ENCODE measurements around the gene FGF3. TPM values are rescaled to one million over a fixed set of nuclear protein-coding genes. Genes with fewer than 3 reads are reported as not detected.

FGF3 gene
- total and polyA plus RNA-seq, 11 donors, result not detected

DNA sequence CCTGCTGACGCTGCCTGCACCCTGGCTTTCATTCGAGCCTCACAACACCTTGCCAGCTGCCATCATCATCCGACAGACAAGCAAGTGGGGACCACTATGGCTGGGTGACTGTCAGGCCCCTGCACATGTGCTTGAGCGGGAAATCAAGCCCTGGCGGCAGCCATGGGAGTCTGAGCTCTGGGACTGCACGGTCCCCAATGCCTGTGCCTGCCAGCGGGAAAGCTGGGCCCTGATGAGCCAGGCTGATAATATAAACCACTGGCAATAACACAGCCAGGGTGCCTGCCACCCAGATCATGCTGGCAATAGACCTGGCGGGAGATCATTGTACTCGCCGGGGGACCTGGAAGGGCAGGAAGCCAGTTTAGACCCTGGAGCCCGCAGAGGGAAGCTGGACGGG, 2.5 kb downstream of the FGF3 start:
- ATAC-seq, result no peak
- 19 to 33% (median 26%) methylated on average over 10 to 12 of the region's 12 CpGs for WGBS, 4 donors
- Histone ChIP-seq H3K4me3 (no peak overlapping the region), H3K9me3 (no peaks in the 10 kb centered on the region), H3K36me3 (no peaks in the 10 kb centered on the region), H3K4me1 (peaks cover 0 to 23% (median 5%) of the 10 kb centered on the region in 12 donors), H3K27me3 (peaks cover 32 to 83% (median 56%) of the 10 kb centered on the region in 9 donors), H3K27ac (no peak overlapping the region)
- TF ChIP-seq, protein P1, sequence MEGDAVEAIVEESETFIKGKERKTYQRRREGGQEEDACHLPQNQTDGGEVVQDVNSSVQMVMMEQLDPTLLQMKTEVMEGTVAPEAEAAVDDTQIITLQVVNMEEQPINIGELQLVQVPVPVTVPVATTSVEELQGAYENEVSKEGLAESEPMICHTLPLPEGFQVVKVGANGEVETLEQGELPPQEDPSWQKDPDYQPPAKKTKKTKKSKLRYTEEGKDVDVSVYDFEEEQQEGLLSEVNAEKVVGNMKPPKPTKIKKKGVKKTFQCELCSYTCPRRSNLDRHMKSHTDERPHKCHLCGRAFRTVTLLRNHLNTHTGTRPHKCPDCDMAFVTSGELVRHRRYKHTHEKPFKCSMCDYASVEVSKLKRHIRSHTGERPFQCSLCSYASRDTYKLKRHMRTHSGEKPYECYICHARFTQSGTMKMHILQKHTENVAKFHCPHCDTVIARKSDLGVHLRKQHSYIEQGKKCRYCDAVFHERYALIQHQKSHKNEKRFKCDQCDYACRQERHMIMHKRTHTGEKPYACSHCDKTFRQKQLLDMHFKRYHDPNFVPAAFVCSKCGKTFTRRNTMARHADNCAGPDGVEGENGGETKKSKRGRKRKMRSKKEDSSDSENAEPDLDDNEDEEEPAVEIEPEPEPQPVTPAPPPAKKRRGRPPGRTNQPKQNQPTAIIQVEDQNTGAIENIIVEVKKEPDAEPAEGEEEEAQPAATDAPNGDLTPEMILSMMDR (IDR thresholded peaks at IDR 0.05), result no peak
- intact Hi-C loops (cut with DNase I), result loop anchor here in 1 of 10 donors (5.0 kb wide), 1 partner anchor 404 kb away; no protein-coding TSS in a partner anchor
- no peak for DNase-seq

DNA sequence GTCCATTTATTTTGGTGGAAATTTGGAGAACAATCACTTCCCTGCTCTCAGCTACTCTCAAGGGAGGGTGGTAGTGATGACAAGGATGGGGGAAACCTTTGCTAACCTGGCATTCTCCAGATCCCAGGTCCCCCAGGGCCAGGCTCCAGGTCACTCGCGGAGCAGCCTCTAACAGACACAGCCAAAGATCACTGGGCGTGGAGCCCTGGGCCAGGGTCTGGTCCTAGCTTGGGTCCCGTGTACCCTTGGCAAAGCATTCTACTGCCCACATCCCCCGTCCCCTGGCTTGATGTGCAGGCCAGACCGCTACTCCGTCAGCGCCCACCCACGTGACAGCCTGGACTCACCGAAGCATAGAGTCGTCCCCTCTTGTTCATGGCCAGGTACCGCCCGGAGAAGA, 3.2 kb downstream of the FGF3 start:
- no peak overlapping the region for H3K27ac ChIP-seq
- no peak overlapping the region for H3K4me3 ChIP-seq
- no peaks in the 10 kb centered on the region for H3K9me3 ChIP-seq
- ATAC-seq, result no peak
- intact Hi-C loops (cut with DNase I), result loop anchor here in 1 of 10 donors (5.0 kb wide), 1 partner anchor 404 kb away; no protein-coding TSS in a partner anchor
- no peak for DNase-seq
- H3K27me3 ChIP-seq, result peaks cover 30 to 81% (median 56%) of the 10 kb centered on the region in 9 donors
- no peak for TF ChIP-seq POLR2A (IDR thresholded peaks at IDR 0.05)
- TF ChIP-seq, protein P1 (IDR thresholded peaks at IDR 0.05), result no peak
- no peaks in the 10 kb centered on the region for H3K36me3 ChIP-seq
- 83 to 88% (median 85%) methylated on average over 11 to 13 of the region's 13 CpGs for WGBS, 4 donors
- peaks cover 0 to 23% (median 5%) of the 10 kb centered on the region in 12 donors for H3K4me1 ChIP-seq

DNA sequence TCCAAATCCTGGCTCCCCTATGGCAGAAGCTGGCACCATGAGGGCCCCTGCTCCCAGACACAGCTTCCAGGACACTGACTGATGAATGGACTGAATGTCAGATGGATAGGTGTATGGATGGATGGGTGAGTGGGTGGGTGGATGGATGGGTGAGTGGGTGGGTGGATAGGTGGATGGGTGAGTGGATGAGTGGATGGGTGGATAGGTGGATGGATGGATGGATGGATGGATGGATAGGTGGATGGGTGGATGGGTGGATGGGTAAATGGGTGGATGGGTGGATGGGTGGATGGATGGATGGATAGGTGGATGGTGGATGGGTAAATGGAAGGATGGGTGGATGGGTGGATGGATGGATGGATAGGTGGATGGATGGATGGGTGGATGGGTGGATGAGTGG, 4.3 kb downstream of the FGF3 start:
- no peak for TF ChIP-seq POLR2A (IDR thresholded peaks at IDR 0.05)
- TF ChIP-seq, protein P1 (IDR thresholded peaks at IDR 0.05), result no peak
- intact Hi-C loops (cut with DNase I), result loop anchor here in 1 of 10 donors (5.0 kb wide), 1 partner anchor 403 kb away; no protein-coding TSS in a partner anchor
- no peak overlapping the region for H3K27ac ChIP-seq
- no peak for ATAC-seq
- H3K4me1 ChIP-seq, result peaks cover 0 to 23% (median 5%) of the 10 kb centered on the region in 12 donors
- H3K9me3 ChIP-seq, result no peaks in the 10 kb centered on the region
- H3K27me3 ChIP-seq, result peaks cover 25 to 70% (median 47%) of the 10 kb centered on the region in 9 donors
- H3K36me3 ChIP-seq, result no peaks in the 10 kb centered on the region
- no peak for DNase-seq
- H3K4me3 ChIP-seq, result no peak overlapping the region

GRCh38 chr11:69814411-69814810, 4.8 kb downstream of the FGF3 start:
- Histone ChIP-seq H3K27me3 (peaks cover 25 to 65% (median 42%) of the 10 kb centered on the region in 9 donors), H3K9me3 (no peaks in the 10 kb centered on the region), H3K4me3 (no peak overlapping the region), H3K36me3 (no peaks in the 10 kb centered on the region), H3K4me1 (peaks cover 0 to 20% (median 5%) of the 10 kb centered on the region in 12 donors), H3K27ac (no peak overlapping the region)
- DNase-seq, result no peak
- ATAC-seq, result no peak
- 71 to 84% (median 77%) methylated on average over 4 to 7 of the region's 7 CpGs for WGBS, 4 donors
- intact Hi-C loops (cut with DNase I), result no loop called here
- no peak for TF ChIP-seq POLR2A (IDR thresholded peaks at IDR 0.05)
- TF ChIP-seq, protein P1 (IDR thresholded peaks at IDR 0.05), result no peak
